NOMO-1 treated with dmso at 0.1 percent for 144 hours (cell line): ENCODE measurements around the gene MPRIP.

Experiments
- DNase-seq: peaks from one replicate; lab custom pipeline; 2025; ENCODE audit not compliant: unreplicated experiment; lab: John Stamatoyannopoulos, UW

Gene MPRIP

DNA sequence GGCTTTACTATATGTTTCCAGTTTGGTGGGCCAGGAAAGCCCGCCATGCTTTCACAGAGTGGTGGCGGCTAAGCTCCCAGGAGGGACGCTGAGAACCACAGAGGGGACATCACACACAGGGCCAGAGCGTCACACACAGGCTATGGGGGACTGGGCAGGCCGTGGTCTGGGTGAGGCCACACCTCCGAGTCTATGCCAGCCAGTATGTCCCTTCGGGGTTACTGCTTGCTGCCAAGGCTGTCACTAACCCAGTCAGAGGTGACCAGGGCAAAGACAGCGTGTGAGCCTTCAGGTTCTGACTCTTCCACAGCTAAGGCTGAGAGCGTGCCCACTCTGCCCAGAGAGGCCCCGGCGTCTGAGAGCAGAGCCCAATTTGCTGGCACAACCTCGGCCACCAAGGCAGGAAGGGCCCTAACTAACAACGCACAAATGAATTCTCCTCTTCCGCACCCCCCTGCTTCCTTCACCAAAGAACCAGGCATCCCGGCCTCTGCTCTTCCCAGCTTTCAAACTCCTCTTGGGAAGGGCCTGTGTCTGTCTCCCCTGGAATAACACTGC is 161.0 kb downstream of the MPRIP start:
- no peak for DNase-seq

DNA sequence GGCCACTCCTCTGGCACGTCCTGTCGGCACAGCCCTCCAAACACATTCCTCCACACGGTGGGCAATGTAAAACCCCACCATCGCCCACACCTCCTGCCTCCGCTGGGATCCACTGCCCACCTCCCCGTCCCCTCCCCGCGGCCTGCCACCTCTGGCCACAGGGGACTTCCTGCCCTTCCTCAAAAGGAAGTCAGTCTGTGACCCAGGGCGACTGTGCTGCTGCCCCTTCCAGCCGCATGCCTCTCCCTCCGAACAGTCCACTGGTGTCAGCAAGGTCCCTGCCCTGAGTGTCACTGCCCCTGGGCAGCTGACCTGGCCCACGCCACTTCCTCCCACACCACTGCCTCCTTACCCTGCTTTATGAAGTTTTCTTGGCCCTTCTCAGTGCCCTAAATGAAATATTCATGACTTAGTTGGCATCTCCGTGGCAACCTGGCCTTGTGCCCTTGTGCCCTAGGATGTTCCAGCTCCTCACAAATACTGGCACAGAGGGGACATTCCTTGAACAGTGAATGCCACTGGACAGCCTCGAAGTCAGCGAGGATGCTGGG is 161.9 kb downstream of the MPRIP start:
- no peak for DNase-seq

DNA sequence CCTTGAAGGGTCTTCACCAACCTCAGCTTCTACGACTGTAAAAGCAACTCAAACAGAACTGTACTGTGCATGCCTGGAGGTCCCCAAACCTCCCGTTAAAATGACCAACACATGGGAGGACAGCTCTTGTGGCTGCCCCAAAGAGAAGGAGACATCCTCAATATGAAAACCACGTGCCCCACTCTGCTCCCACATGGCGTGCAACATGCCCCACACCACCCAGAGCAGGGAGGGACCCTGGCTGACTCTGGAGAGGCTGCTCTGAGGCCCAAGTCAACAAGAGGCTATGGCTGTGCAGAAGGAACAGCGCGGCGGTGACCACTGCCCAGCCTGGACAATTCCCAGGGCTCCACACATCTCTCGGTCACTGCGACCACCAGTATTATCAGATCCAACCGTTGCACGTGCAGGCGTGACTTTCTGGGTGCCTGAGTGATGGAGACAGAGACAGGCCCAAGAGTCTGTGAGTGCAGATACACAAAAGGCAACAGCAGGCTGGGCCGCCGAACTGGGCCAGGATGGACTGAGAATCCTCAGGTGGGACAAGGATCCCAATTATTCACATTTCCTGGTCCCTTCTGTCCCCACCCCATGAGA is 162.5 kb downstream of the MPRIP start:
- DNase-seq: no peak

GRCh38 chr17:17205368-17206123 is 163.3 kb downstream of the MPRIP start:
- DNase-seq: peak; percentile 26

- DNase-seq: peak; percentile 72
Observed at GRCh38 chr17:17206124-17206912, 164.1 kb downstream of the MPRIP start, which contains the start of gene PLD6. Gene PLD6 (minus strand): TSS chr17:17206333. CDS start chr17:17206286, 47 bp downstream.

GRCh38 chr17:17206913-17207335 is 164.7 kb downstream of the MPRIP start:
- DNase-seq: no peak

DNA sequence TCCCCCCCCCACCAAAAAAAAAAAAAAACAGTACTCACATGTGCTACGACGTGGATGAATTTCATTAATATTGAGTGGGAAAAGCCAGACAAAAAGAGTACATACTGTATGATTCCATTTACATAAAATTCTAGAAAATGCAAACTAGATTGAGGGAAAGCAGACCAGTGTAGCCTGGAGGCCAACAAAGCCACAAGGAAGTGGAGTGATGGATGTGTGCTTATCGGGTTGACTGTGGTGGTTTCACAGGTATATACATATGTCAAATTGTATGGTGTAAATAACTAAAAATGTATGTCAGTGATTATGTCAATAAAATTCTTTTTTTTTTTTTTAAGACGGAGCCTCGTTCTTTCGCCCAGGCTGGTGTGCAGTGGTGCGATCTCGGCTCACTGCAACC is 165.7 kb downstream of the MPRIP start:
- DNase-seq: no peak

GRCh38 chr17:17213775-17214174 is 171.5 kb downstream of the MPRIP start:
- no peak for DNase-seq

- no peak for DNase-seq
Observed at GRCh38 chr17:17214646-17215436, 172.6 kb downstream of the MPRIP start.

DNA sequence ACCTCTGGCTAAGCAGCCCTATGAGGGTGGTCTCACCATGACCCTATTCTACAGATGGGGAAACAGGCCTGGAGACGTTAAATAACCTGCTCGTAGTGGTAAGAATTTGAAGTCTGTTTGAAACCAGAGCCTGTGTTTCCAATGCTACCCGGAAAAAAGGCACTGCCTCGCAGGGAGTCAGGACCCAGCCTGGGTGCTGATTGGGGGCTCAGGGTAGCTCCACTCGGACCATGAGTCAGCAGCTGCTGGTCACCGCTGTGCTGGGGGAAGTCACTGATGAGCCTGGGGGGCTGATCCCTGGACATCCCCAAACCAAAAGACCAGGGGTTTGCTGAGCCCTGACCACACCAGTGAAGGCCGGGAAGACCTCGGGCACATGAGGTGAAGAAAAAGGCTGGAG is 173.3 kb downstream of the MPRIP start:
- DNase-seq: no peak

- no peak for DNase-seq
Observed at GRCh38 chr17:17216236-17216635, 174.0 kb downstream of the MPRIP start.

GRCh38 chr17:17216776-17217175 is 174.5 kb downstream of the MPRIP start:
- no peak for DNase-seq

DNA sequence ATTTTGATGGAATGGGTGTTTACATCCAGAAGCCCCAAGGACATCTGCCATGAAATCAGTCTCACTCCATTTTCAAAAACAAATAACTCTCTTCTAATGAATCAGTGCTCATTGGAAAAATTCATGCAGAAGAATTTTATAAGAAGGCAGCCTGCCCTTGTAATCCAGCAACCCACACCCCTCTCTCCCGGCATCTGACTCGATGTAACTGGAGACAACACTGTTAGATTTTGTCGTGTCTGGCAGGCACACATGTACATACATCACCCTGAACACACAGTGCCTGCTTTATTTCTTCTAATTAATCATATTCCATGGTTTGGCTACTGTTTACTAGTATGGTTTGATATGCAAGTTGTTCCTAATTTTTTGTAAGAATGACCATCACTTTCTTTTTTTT is 175.7 kb downstream of the MPRIP start:
- no peak for DNase-seq

GRCh38 chr17:17220529-17220928 is 178.3 kb downstream of the MPRIP start:
- DNase-seq: no peak

GRCh38 chr17:17221329-17221728 is 179.1 kb downstream of the MPRIP start:
- no peak for DNase-seq

DNA sequence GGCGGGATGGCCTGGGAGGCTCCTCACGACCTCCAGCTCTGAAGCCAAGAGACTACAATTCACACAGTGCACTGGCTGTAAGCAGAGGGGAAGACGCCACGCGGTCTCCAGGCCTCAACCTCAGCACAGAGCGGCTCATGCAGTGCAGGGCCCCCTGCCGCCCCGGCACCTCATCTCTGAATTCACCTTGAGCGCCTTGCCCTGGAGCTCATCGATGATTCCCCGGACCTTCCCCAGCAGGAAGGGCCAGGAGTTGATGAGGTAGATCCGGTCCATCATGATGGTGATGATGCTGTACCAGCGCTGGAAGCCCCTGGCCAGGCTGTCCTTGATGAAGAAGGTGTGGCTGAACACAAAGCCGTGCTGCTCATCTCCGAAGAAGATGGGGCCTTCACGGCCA is 181.5 kb downstream of the MPRIP start:
- no peak for DNase-seq

DNA sequence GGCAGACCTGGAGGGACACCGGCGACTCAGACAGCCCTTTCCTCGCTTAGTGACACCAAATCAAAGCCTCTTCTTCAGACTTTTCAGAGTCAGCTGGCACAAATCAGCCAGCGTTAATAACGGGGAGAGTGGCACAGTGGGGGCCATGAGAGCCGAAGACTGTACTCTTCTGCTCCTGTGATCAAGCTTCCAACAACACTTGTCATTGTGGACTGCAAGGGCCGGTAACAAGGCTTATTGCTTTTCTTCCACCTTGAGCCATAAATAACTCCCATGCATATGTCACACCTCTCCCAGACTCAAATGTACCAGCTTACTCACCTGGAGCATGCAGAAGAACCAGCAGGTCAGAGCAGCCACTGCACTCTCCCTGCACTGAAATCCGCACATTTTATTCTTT is 181.9 kb downstream of the MPRIP start:
- DNase-seq: no peak

DNA sequence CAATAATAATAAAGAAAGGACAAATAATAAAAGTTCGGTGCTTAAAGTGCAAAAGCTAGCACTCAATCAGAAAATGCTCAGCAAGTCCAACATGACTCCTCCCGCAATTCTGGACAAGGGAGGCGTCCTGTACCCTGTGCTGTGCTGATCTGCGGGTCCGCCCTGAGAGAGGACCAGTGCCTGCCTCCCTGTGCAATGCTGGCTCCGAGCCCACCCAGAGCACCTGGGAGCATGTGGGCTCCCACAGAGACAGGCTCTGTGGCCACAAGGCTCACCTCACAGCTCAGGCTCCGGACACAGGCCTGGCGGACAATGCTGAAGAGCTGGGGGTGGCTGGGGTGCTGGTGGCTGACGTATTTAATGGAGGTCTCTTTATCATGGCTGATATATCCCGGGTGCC is 183.6 kb downstream of the MPRIP start:
- no peak for DNase-seq

GRCh38 chr17:17226451-17227265 is 184.4 kb downstream of the MPRIP start:
- no peak for DNase-seq
